ENCODE data around the gene USP3. TPM values are rescaled to one million over a fixed set of nuclear protein-coding genes. Genes with fewer than 3 reads are reported as not detected.

USP3 gene
- total RNA-seq, 4 donors from 2014 or later = 26.5 to 96.3 (median 65.8) TPM

DNA sequence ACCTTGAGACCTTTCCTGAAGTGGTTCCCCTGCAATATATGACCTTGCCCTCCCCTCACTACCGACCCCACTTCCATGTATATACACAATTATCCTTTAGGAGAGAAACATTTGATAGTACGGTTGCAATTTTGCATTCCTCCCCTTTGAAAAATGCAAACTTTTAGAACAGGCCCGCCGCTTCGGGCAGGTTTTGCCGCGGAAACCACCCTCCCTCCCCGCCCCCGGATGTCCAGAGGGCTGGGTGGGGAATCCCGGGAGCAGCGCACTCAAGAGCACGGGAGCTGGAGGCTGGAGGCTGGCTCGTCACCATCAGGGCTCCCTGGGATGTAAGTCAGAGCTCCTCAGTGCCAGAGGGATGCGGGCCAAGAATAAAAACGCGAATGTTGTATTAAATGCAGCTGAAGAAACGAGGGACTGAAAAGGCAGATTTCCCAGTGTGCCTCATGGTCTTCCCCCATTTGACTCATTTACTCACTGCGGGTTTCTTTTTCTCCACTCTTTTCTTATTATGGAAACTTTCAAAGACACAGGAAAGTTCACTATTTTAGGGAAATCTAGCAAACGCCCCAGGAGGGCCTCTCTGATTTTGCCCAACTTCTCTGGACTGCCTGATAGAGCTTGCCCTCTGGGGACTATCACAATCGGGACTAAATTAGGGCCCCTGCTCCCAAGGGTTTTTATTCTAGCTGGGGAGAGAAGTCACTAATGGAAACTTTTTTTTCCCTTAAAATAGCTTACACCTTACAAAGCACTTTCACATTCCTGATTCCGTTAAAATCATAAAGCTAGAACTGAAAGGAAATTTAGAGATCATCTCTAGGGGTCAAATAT lies 2.9 kb upstream of the USP3 start:
- peak; percentile 87 to 92 for DNase-seq
- Histone ChIP-seq H3K36me3 (no peaks in the 10 kb centered on the region), H3K4me3 (peak overlapping the region; percentile 16 to 25), H3K4me1 (peaks cover 0 to 11% of the 10 kb centered on the region in 2 donors), H3K9me3 (no peaks in the 10 kb centered on the region), H3K27me3 (no peaks in the 10 kb centered on the region), H3K27ac (peak overlapping the region; percentile 95 to 98)
- peak in 1 of 2 donors; percentile 21 for TF ChIP-seq POLR2A (IDR thresholded peaks at IDR 0.05)
- TF ChIP-seq, protein P1, sequence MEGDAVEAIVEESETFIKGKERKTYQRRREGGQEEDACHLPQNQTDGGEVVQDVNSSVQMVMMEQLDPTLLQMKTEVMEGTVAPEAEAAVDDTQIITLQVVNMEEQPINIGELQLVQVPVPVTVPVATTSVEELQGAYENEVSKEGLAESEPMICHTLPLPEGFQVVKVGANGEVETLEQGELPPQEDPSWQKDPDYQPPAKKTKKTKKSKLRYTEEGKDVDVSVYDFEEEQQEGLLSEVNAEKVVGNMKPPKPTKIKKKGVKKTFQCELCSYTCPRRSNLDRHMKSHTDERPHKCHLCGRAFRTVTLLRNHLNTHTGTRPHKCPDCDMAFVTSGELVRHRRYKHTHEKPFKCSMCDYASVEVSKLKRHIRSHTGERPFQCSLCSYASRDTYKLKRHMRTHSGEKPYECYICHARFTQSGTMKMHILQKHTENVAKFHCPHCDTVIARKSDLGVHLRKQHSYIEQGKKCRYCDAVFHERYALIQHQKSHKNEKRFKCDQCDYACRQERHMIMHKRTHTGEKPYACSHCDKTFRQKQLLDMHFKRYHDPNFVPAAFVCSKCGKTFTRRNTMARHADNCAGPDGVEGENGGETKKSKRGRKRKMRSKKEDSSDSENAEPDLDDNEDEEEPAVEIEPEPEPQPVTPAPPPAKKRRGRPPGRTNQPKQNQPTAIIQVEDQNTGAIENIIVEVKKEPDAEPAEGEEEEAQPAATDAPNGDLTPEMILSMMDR (IDR thresholded peaks at IDR 0.05) = no peak
- intact Hi-C loops (cut with DNase I; ENCODE audit: low total_unique reads) = loop anchor here (10.0 kb wide), 1 partner anchor 93 kb away; the partner anchor contains the start of gene FBXL22

DNA sequence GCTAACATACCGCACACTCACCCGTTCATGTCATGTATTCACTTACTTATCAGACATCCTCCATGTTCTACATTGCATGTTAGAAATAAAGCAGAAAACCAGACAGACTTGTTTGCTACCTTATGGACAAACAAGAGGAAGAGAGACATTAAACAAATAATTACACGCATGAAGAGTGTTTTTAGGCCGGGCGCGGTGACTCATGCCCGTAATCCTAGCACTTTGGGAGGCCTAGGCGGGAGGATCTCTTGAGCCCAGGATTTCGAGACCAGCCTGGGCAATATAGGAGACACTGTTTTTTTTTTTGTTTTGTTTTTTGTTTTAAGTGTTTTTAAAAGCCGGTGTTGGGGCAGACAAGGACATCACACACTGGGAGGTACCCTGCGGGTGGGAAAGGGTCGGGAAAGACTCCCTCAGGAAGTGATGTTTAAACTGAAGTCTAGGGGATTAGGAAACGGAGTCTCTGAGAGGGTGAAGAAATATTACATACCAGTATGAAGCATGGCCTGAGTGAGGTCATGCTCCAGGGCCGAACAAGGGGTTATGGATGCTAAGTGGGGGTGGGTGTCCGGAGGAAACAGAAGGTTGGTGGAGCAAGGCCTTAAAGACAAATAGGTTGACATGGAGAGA lies 2.1 kb upstream of the USP3 start:
- intact Hi-C loops (cut with DNase I; ENCODE audit: low total_unique reads) = loop anchor here (10.0 kb wide), 1 partner anchor 93 kb away; the partner anchor contains the start of gene FBXL22
- Histone ChIP-seq H3K27me3 (no peaks in the 10 kb centered on the region), H3K4me3 (no peak overlapping the region), H3K9me3 (no peaks in the 10 kb centered on the region), H3K36me3 (no peaks in the 10 kb centered on the region), H3K4me1 (peaks cover 3 to 14% of the 10 kb centered on the region in 2 donors), H3K27ac (peak overlapping the region; percentile 95 to 98)
- DNase-seq = peak in 1 of 2 donors; percentile 35
- TF ChIP-seq, protein P1 (IDR thresholded peaks at IDR 0.05) = no peak
- TF ChIP-seq POLR2A (IDR thresholded peaks at IDR 0.05) = no peak

DNA sequence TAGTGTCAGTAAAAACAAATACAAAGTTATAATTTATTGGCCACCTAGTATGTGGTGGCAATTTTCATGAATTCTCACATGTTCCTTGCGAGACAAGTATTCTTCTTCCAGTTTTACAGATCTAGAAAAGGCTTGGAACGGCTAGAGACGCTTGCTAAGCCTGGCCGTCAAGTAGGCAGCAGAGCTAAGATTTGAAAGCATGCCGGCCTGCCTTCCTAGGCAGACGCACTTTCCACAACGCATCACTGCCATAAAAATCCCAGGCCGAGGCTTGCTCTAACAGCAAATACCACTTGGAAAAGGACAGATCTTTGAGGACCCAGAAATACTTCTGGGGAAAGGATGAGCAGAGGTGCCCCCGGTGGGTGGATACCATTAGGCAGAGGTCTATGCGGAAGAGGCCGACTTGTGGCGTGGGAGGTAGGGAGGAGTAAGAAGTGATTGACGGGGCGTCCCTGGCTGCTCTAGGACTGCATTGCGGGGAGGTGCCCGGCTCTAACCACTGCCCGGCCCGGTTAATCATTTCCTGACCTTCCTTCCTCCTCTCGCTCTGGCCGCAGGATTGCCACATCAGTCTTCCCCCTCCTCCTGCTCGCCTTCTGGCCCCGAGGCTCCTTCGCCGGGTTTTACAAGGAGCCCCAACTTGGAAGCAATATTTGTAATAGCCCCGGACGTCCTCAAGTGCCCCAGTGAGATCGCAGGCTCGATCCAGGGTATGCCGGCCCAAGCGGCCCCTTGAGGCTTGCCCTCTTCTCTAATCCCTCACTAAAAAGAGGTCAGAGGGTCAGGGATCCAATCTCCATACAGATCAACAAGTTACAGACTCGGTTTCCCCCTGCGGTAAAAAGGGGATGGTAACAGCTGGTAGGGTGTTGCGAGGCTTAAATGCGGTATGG lies 1.3 kb upstream of the USP3 start:
- peak; percentile 42 to 52 for TF ChIP-seq POLR2A (IDR thresholded peaks at IDR 0.05)
- TF ChIP-seq, protein P1 (IDR thresholded peaks at IDR 0.05) = no peak
- intact Hi-C loops (cut with DNase I; ENCODE audit: low total_unique reads) = loop anchor here (10.0 kb wide), 1 partner anchor 92 kb away; the partner anchor contains the start of gene FBXL22
- H3K4me1 ChIP-seq = peaks cover 11 to 14% of the 10 kb centered on the region in 2 donors
- no peaks in the 10 kb centered on the region for H3K36me3 ChIP-seq
- no peaks in the 10 kb centered on the region for H3K27me3 ChIP-seq
- H3K4me3 ChIP-seq = peak overlapping the region; percentile 55 to 79
- peak; percentile 86 to 90 for DNase-seq
- H3K27ac ChIP-seq = peak overlapping the region; percentile 95 to 98
- no peaks in the 10 kb centered on the region for H3K9me3 ChIP-seq

DNA sequence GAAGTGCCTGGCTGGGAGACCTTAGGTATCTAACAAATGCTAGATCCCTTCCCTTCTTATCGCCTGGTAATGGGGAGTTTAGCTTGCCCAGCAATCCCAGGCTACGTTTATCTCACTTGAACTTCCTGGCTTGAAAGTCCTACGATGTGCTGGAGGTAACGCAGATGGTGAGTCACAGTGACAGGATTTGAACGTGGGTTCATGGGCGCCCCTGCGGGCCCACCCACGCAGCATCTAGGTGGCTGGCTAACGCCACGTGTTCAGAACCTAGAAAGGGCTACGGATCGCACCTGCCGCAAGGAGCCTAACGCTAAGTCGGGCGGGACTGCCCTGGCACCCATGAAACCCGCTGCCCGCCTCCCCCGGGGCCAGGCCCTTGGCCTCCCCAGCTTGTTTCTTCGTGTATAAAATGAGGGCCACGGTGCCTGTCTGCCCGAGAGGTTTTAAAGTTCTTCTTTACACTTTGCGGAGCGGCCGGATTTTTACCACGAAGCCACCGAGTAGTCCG lies 600 bp upstream of the USP3 start:
- Histone ChIP-seq H3K27ac (peak overlapping the region; percentile 95 to 98), H3K4me1 (peaks cover 14 to 16% of the 10 kb centered on the region in 2 donors), H3K9me3 (no peaks in the 10 kb centered on the region), H3K4me3 (peak overlapping the region; percentile 55 to 79), H3K27me3 (no peaks in the 10 kb centered on the region), H3K36me3 (no peaks in the 10 kb centered on the region)
- no peak for TF ChIP-seq POLR2A (IDR thresholded peaks at IDR 0.05)
- TF ChIP-seq, protein P1 (IDR thresholded peaks at IDR 0.05) = no peak
- peak; percentile 72 to 81 for DNase-seq
- intact Hi-C loops (cut with DNase I; ENCODE audit: low total_unique reads) = loop anchor here (10.0 kb wide), 1 partner anchor 91 kb away; the partner anchor contains the start of gene FBXL22
